LHCN-M2 (cell line): ENCODE measurements around the gene RUNX1. TPM values are rescaled to one million over a fixed set of nuclear protein-coding genes. Genes with fewer than 3 reads are reported as not detected.

Source experiments
- DNase-seq: peaks from one replicate; pipeline ENCODE4 v3.0.0-alpha.2; 2012; ENCODE audit warnings: low read depth
- total RNA-seq: library from RNA; depleted of rRNA; stranded (reverse); fragments of >200 nt; gene quantifications from 2 replicates; pipeline ENCODE4 v1.2.3, GENCODE V29; 2014

RUNX1 gene
- total RNA-seq, 1 experiment from 2014 or later = 43.9 TPM

DNA sequence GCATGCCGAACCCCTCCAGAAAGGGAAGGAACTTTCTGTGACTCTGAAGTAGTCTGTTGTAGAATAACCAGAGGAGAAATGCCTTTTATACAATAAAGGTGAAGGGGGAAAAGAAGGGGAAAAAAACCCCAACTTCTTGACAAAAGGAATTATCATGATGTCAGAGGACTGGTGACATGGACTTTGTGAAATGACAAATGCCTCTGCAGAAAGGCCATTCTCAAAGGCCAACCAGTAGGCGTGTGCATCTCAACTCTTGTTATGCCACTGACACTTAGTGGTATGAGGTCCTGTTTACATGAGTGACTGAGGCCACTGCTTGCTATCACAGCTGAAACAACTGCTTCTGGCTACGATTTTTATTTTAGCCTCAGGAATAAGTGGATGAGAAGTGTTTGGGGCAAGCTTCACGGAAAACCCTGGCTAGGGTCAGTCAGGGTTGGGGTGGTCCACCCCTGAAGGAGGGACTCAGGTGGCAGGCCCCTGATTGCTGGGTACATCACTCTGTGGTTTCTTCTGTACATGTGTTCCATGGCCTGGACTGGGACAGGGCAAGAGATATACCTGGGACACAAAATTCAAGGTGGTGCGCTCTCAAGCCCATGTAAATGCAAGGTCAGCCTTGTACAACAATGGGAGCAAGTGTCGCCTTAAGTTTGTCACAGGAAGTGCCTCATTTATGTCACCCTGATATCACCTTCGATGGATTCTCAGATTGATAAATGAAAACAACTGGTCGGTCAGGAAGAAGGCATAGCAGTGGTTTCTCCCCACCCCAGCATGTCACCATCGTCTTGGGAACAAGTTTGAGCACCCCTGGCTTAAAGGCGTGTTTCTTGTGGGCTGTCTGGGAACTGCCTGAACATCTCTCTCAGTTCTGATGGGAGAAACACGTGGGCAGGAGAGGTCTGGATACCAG lies 12.4 kb downstream of the RUNX1 start:
- DNase-seq = no peak

DNA sequence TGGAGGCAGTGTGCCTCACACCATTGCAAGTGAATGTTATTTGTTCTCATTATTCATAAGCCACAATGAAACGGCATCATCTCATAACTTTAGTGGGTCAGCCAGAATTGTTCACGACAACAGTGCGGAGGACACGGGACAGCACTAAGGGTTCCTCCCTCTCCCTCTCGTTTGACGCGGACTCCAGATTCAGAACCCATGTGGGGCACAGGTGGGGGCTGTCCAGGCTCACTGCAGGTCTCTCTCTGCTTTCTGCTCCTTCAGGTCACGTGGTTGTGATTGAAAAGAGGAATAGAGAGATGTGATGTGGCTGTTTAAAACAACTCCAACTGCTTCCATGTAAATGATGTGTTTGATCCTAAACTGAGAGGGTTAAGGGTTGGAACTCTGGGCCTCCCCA lies 13.5 kb downstream of the RUNX1 start:
- DNase-seq = no peak

DNA sequence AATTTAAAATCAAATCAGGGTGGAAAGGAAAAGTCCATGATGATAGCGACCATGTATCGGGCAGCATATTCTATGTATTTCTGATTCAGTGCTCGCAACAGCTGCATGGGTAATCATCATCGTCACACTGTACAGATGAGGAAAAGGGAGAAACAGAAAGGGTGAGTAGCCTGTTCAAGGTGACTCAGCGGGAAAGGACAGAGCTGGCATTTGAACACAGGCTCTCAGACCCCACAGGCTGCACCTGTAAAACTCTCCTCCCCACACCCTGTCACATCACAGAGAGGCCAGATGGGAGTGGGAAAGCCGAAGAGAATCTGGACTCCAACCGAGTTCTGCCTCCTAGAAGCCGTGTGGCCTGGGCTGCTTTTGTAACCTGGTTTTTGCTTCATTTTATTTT lies 14.0 kb downstream of the RUNX1 start:
- no peak for DNase-seq

DNA sequence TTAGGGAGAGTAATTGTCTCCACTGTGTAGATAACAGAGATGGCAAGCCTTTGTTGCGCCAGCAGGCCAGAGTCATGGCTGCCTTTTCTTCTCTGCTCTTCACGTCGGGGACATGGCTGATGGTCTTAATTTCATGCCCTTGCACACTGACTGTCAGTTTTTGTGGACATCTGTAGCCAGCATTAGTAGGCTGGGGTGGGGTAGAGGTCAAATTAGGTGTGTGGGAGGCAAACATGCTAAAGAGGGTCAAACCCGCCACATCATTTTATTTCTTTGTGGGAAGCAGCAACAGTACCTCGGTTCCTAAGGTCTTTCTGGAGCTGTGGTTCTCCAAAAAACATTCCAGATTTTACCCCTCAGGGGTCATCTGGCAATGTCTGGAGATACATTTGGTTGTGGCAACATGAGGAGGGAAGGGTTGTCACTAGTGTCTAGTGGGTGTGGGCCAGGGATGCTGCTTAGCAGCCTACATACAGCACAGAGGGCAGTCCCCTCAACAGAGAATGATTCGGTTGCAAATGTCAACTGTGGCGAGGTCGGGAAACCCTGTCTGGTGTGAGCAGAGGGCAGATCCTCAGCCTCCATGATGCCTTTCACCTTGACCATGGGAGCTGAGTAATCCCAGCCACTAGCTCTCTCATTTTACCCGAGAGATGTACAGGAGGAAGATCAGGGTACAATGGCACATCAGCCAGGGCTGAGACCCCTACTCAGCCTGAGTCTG lies 14.7 kb downstream of the RUNX1 start:
- DNase-seq = no peak

DNA sequence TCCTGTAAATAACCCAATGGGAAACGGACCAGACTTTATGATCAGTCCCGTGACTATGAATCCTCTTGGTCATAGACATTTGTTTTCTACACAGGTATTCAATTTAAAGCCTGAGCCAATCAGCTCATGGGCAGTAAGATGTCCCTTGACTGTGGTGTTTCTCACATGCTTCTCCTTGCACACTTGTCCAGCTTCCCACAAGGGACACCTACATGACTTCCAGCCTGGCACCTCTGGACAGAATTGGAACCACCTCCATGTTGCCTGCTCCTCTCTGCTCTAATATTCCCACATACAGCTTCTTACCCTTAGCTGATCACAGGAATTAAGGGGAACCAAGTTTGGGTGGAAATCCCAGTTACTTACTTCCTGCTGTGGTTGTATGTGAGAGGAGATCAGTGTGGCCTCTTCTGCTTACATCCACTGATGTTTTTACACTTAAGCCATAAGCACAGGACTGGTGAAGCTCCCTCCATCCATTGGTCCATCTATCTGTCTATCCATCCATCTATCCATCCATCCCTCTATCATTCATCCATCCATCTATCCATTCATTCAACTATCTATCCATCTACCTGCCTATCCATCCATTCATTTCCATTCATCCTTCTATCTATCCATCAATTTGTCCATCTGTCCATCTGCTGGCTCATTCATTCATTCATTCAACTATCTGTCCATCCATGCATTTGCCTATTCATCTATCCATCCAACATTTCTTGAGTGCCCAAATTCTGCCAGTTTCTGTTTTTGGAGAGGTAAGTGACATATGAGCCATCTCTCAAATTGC lies 16.4 kb downstream of the RUNX1 start:
- no peak for DNase-seq

DNA sequence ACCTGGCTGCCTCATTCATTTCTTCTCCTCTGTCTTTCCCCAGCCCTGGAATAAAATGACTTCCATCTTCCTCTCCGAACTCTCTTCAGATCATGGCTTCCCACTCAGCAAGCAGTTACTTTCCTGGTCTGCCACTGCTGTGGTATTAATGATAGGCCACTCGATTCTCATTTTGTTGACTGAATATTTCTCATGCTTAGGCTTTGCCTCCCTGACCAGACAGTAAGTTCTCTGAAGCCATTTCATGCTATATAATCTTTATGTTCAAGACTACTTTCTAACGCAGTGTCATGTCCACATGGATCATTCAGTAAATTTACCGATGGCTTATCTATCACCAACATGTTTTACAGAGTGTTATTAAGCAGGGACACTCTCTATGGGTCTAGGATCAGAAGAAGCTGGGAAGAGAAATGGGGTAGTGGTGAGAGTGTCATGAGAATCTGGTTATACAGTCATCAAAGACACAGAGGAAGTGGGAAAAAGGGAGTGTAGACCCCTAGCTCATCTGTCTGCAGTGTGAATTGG lies 20.6 kb downstream of the RUNX1 start:
- DNase-seq = no peak

DNA sequence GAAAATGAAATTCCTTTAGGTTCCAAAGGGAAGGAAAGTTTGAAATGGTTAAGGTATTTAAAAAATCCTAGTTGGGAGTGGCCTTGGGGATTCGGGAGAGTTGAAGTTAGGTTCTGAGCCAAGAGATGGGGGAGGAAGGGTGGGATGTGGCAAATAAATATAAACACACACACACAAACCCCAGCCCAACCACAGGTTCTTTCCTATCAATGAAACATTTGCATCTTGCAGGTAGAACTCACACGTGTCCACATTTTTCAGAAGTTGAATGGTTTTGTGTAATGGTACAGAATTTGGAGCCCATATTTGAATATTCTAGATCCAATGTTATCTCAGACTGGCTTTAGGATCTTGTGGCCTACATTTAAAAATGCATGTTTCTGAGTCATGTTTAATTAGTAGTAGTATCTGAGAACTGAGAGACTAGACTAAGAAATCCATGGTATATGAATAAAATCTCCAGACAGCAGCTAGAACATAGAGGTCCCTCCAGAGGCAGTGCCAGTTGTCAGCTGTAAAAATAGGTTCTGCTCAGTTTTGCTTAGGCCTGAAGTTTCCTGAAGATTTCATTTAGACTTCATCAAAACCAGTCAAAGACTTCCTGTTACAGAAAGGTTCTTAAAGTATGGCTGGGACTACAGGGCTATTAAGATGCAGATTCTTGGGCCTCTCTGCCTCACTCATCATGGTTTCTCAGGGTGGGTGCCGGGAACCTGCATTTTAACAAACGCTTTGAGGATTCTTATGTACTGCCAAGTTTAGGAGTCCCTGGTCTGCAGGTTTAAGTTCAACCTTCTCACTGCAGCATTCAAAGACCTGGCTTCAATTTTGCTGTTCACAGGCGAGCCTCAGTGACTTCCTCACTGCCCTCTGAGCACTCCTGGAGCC lies 21.3 kb downstream of the RUNX1 start:
- DNase-seq = peak; percentile 33

DNA sequence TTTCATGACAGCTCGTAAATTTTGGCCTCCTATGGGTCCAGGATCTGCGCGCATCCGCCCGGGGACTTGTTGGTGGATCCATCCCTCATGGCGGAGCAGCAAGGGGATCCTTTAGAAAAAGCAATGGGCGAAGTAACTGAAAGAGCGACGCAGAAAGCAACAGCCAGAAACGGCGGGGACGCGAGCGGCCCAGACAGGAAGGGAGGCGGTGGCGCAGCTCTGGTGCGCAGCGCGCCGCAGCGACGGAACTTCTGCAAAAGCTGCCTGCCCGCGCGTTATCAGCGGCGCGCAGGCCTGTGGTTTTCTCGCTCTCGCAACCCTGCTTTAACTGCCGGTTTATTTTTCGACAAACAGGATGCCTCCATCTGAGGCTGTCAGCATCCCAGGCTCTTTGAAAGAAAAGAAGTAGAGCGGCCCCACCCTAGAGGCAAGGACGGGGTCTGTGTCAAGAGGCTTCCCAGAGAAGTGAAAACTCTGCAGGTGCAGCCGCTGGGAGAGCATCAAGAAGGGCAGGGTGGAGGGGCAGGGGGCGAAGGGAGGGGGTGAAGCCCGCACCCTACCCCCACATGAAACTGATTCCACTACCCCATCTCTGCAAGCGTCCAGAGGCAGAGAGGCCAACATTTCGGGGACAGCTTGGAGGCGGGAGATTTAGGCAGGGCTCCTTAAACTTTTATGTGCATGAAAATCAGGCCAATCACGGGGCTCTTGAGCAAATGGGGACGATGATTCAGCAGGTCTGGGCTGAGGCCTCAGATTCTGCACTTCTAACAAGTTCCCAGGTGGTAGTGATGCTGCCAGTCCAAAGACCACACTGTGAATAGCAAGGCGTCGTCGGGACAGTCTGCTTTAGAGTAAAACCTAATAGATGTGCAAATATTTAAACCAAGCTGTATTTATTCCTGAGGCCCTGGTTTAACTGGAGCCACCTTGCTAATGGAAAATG lies 22.2 kb downstream of the RUNX1 start:
- DNase-seq = no peak

DNA sequence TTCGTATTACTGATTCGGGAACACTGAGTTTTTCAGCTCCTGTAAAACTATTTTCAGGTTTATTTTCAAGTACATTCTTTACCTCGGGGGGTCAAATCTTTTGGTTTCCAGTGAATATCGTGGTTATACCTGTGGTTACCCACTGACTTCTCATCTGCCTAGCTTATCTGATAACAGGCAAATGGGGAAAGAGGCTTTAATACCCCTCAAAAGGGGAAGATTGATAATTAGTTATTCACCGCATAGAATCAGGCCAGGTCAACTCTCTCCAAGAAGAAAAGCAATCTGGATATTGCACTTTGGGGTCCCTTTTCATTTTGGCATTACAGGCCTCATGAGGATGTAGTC lies 23.0 kb downstream of the RUNX1 start:
- no peak for DNase-seq

DNA sequence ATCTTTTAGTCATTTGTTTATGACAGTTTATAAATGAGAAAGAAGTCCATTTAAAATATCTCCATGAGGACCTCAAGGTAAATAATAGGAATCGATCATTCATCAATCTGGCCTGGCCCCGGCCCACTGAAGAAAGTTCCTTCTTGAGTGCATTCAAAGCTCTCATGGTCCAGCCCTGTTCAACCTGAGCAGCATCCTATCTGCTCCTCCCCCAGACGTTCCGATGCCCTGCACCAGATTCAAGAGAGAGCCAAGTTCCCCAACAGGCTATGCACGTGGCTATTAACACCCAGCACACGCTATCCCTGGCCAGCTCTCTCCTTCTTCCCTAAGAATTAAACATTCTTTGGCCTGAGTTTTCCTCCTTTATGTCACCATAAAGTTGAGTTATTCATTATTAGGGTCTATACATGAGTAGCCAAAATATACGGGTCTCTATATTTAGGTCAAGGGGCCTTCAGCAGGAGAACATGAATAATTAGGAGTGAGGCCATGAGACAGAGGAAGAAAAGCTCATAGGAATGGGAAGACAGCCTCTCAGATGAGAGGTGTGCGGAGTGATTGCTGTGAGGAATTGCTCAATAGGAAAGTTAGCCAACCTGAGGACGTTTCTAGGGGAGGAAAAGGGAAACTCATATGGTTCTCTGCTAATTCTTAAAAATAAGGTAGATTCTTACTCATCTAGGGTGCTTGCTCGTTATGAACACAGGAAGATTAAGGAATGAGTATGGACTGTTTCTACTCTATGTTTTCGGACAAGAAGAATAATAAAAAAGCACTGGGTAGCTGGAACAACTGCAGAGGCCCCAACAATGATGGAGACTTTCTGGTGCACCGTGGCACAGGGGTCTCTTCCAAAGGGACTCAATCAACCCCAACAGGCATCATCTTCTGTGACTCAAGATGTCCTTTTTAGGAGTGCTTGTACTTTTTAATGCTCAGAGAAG lies 23.6 kb downstream of the RUNX1 start:
- DNase-seq = no peak

DNA sequence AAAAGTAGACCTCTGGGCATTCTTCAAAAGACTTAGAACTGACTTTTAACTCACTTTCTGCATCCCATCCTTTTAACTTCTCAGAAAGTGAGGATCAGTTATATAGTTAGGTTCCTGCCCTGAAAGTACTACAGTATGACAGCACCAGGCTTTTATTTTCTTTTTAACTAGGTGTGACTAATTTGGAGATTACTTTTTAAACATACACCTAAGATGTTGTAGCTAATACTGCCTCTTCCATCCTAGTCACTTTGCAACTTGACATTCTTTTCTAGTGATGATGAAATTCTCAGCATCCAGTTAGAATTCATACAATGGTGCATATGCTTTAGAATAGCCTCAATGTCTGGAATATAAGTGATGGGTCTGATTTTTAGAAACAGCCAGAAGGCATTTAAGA lies 24.6 kb downstream of the RUNX1 start:
- DNase-seq = no peak

DNA sequence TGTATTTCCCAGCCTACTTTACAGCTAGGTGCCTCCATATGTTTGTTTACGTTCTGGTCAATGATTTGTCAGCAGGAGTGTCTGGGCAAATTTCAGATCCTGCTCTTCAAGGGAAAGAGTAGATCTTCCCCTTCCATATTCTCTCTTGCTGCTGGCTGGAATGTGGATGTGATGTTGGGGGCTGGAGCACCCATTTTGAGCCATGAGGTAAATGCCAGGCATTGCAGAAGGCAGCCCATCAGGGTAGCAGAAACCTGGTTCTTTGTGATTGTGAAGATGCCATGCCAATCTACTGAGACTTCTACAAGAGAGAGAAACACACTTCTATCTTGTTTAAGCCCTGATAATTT lies 25.1 kb downstream of the RUNX1 start:
- no peak for DNase-seq

DNA sequence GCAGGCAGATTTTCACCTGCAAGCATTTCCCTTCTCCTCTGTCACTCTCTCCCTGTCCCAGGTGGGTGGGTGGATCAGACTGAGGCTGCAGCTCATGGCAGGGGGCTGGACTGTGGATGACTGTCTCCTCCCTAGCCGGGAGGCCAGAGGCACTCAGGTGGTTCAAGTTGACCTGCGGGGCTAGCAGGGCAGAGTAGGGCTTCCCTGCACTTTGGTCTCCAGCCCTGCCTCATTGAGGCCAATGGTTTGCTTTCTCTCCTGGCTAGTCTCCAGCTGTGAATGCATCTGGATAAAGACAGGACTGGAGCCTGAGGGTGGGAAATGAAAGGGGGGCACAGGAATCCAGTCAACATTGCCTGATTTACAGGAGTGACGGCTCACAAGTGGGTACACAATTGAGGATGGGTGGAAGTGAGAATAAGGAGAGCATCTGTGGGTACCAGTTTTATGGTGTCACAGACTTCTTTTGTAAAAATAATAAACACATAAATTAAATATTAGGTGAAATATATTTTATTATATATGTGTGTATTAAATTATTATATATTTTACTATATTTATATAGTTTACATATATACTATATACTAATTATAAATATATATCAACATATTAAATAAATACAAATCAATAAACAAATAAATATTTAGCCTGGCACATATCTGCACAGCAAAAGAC lies 25.6 kb downstream of the RUNX1 start:
- no peak for DNase-seq

DNA sequence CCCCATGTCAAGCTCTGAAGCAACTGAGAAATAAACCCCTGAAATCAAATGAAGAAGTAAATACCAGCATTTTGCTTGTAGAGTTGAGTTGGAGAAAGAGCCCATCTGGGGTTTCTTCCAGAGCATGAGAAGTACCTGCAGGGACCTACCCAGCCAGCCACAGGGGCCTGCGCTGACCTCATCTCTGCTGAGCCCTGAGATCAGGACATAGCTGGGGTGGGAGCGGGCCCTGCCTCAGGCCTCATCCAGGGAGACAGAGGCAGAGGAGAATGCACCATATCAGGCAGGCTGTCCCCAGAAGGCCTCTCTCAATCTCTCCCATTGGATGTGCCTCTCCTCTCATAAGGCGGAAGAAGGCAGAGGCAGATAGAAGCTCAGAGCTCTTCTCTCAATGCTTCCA lies 27.6 kb downstream of the RUNX1 start:
- DNase-seq = no peak

DNA sequence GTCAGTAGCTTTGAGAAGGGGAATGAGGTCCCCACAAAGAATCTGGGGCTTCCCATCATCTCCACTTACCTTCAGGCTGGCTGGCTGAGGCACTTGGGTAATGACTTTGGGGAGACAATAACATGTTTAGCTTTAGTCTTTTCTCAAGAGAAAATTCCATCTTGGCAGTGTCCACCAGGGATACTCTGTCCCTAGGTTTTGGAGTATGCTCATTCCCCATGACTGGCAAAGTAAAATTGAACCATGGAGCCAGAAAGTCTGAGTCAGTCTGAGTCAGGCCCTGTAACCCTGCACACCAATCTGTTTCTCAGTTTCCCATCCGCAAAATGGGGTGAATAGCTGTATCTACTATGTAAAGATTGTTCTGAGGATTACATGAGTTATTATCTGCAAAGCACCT lies 28.2 kb downstream of the RUNX1 start:
- DNase-seq = peak; percentile 47

DNA sequence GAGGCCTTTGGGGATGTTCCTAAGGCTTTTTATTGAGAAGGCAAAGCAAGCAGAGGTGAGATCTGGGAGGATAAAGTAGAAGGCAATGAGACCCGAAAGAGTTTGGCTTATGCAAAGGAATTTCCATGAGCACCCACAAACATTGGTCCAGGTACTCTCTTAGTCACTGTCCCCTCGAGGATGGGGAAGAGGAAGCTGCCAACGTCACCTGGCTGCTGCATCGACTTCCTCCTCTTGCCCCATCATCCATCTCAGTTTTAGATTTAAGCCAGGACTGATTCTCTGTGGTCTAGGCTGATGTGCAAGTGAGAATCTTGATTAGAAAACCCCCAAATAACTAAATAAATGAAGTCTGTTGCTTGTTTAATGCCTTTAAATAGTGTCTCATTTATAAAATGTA lies 28.7 kb downstream of the RUNX1 start:
- no peak for DNase-seq

DNA sequence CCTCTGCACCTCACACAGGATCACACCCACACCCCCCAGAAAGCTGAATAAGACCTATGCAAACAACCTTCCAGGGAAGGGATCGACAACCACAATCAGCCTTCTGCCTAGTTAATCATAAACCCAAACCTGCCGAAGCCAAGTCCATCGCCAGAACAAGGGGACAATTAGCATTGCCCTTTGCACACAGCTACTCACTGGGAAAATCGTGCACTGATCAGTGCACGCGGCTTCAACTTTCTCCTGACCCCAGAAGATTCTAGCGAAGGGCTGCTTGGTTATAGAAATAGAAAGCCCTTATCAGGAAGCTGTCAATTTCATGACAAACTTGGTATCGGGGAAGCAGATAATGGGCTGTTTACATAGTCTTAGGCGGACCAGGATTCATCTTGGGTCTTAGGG lies 29.5 kb downstream of the RUNX1 start:
- DNase-seq = no peak

DNA sequence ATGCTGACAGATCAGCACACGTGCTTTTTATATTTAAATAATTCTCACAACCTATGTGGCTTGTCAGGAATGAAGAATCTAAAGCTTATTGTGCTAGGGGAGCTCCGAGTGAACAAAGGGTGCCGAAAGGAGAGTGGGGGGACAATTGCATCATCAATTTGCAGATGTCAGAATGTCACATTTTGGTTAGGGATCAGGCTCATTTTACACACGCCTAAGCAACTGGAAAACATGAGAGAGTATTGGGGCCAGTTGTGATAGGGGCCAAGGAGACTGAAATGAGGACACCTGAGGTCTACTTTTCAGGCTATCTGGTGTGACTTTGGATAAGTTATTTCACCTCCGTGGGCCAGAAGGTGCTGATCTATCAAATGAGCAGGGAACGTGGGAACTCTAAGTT lies 31.8 kb downstream of the RUNX1 start:
- no peak for DNase-seq
